Activated naive CD4-positive, alpha-beta T cell treated with anti-CD3 and anti-CD28 coated beads, Interleukin-2, amount 50 U/mL, for 72 hours (primary cell): ENCODE results near the gene RASA2. TPM values are rescaled to one million over a fixed set of nuclear protein-coding genes. Genes with fewer than 3 reads are reported as not detected.
A peak's percentile ranks its signal among the peaks of the same experiment; 100 is the strongest.
"Not testable (repeated sequence)": the region's sequence is repeated elsewhere in the genome, so short reads cannot be mapped to it uniquely, and the experiment has no call there.

Experiments
- ATAC-seq, 2 donors: fragments of 150-1000 bp; cut with Tn5 transposase; 2 replicates each; pipeline ENCODE4 v1.10.0; 2021; ENCODE audit warnings: mild to moderate bottlenecking in 2 of 2, moderate library complexity in 2 of 2
- DNase-seq, 2 donors: peaks; one replicate each; pipeline ENCODE4 v3.0.0; 2021 to 2022; ENCODE audit warnings: low spot score in 2 of 2
- H3K27ac Mint-ChIP-seq, 2 donors: one replicate each; pipeline ENCODE4 v1.8.0; 2022; ENCODE audit warnings: mild to moderate bottlenecking in 2 of 2, mixed read lengths in 2 of 2
- H3K36me3 Mint-ChIP-seq, 2 donors: one replicate each; pipeline ENCODE4 v1.8.0; 2022; ENCODE audit warnings: mixed read lengths in 2 of 2
- H3K9me3 Mint-ChIP-seq, 2 donors: one replicate each; pipeline ENCODE4 v1.8.0; 2022; ENCODE audit warnings: mixed read lengths in 2 of 2
- total RNA-seq, 2 donors: library from RNA; stranded (reverse); gene quantifications; one replicate each; pipeline ENCODE4 v1.2.3, GENCODE V29; 2022

RASA2 gene
- total RNA-seq, 2 donors from 2014 or later, result 27.1 to 31.1 TPM

DNA sequence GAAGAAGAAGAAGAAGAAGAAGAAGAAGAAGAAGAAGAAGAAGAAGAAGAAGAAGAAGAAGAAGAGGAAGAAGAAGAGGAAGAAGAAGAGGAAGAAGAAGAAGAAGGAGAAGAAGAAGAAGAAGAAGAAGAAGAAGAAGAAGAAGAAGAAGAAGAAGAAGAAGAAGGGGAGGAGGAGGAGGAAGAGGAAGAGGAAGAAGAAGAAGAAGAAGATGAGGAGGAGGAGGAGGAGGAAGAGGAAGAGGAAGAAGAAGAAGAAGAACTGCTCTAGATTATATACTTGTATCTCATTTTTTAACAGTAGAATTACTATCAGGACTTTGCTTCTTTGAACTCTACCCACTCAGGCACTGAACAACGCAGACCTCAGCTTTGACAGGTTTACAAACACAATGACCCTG is 8.0 kb upstream of the RASA2 start:
- H3K36me3 Mint-ChIP-seq, H3K27ac Mint-ChIP-seq, DNase-seq, H3K9me3 Mint-ChIP-seq, ATAC-seq: not testable (repeated sequence)

DNA sequence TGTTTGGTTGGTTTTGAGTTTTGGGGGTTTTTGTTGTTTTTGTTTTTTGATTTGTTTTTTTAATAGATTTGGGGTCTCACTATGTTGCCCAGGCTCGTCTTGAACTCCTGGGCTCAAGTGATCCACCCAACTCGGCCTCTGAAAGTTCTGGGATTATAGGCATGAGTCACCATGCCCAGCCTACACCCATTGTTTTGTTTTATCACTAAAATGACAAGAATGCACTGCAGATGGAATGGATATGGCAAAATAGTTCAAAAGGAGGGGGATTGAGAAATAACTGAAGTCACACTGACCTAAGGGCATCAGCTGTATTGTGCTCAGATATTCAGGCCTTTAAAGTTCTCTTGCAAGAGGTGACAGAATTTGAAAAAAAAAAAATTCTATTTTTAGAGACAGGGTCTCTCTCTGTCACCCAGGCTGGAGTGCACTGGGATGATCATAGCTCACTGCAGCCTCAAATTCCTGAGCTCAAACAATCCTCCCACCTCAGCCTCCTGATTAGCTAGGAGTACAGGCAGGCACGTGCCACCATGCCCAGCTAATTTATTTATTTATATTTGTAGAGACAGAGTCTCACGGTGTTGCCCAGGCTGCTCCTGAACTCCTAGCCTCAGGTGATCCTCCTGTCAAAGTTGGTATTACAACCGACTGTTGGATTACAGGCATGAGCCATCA is 4.4 kb upstream of the RASA2 start:
- peaks cover 0 to 6% of the 10 kb centered on the region in 2 donors for H3K9me3 Mint-ChIP-seq
- no peak overlapping the region for H3K27ac Mint-ChIP-seq

DNA sequence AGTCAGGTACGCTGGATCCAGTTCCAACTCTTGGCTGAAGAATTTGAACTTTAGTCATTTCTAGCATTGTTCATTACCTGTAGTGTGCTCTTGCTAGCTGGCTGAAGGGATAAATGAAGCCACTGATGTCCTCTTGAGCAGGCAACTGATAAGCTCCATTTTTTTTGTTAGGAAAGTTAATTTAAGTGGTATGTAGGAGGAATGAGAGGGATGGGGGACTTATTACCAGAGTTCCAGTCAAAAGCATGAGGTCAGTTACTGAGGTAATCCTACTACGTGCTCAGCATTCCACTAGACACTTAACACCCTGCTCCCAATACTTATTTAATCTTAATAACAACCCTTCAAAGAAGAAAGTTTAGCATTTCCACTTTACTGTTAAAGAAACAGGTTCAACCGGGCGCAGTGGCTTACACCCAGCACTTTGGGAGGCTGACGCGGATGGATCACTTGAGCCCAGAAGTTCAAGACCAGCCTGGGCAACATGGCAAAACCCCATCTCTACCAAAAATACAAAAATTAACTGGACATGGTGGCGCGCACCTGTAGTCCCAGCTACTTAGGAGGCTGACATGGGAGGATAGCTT is 2.0 kb upstream of the RASA2 start:
- DNase-seq (no peak), ATAC-seq (no peak)
- Mint-ChIP-seq H3K9me3 (peaks cover 0 to 6% of the 10 kb centered on the region in 2 donors), H3K27ac (peak overlapping the region in 1 of 2 donors; percentile 97), H3K36me3 (peaks cover 8 to 12% of the 10 kb centered on the region in 2 donors)

More for the DNA sequence above, 4.4 kb upstream of the RASA2 start:
- DNase-seq (no peak), ATAC-seq (no peak)
- peaks cover 0 to 5% of the 10 kb centered on the region in 2 donors for H3K36me3 Mint-ChIP-seq

DNA sequence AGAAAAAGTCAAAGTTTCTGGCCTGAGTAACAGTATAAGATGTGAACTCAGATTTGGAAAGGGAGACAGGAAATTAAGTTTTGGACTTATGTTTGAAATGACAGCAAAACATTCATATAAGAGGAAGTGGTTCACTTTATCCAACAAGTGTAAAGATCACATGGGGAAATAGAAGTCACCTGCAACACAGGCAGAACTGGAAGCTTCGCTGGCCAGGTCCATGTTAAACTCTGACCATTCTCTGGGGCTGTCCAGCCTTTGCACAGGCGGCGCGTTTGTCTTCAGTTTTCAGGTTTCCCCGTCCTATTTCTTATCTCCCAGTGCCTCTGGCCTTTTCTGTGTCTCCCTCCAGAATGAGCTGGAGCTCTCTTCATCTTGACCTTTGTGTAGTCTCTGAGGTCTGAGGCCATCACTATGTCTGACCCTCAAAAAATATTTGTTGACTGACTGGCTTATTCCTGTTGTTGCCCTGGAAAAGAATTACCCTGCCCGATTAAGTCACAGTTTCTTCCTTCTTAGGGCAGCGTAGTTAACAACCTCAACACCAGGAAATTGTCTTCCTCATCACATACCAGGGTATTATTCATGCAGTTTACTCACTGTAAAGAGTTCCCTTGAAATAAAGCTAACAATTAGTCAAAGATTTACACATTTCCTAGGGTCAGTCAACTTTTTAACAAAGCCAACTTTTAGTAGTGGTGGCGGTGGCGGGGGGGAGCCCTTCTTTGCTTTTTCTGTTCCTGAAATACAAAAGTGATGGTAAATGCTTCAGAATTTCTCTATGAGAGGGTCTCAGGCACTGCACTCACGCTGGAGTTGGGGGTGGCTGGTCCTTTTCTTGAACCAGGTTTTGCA is 959 bp upstream of the RASA2 start:
- H3K36me3 Mint-ChIP-seq, result peaks cover 8 to 12% of the 10 kb centered on the region in 2 donors
- ATAC-seq (peak in 1 of 2 donors; percentile 21), DNase-seq (no peak)
- peak overlapping the region; percentile 81 to 97 for H3K27ac Mint-ChIP-seq
- H3K9me3 Mint-ChIP-seq, result peaks cover 0 to 6% of the 10 kb centered on the region in 2 donors

DNA sequence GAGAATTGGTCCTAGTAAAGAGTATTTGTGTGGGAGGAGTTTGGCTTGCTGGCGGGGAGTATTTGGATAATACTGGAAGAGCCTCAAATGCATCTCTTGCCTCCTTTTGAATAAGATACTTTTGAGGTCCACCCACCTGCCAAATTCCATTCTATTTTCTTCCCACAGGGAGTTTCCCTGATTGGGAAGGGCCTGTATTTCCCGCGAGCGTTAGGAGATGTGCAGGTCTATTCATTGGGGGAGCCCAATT is 406 bp upstream of the RASA2 start:
- Mint-ChIP-seq H3K36me3 (peaks cover 8 to 12% of the 10 kb centered on the region in 2 donors), H3K9me3 (peaks cover 0 to 6% of the 10 kb centered on the region in 2 donors), H3K27ac (peak overlapping the region; percentile 81 to 97)
- ATAC-seq (no peak), DNase-seq (no peak)

DNA sequence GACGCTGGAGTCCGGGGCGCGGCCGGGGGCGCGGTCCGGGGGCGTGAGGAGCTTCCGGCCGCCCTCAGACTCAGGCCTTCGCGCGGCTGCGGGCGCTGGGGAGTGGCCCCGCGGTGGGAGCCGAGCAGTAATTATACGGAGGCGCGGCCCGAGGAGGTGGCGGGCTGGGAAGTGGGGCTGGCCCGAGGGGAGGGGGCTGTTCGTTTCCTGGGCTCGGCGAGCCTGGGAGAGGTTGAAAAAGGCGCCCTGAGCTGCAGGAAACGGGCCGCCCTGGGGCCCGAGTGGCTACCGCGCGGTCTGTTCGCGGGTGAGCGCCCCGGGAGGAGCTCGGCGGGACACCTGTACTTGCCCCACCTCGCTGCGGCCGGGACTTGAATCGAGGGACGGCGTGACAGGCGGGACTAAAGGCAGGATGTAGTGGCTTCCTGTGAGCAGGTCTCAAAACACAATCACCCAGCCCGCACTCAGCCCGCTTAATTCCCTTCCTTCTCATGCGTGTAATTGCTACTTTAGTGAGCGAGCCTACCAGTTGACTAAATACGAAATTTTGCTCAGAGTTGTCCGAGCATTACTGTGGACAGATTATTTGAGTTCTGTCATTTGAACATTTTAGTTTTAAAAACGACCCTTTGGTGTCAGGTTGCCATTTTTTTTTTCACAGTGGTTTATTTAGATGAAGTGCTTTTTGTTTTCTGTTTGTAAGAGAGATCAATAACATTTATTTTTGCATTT is 860 bp downstream of the RASA2 start:
- DNase-seq (peak; percentile 81 to 93), ATAC-seq (peak; percentile 72 to 80)
- peaks cover 0 to 6% of the 10 kb centered on the region in 2 donors for H3K9me3 Mint-ChIP-seq
- H3K36me3 Mint-ChIP-seq, result peaks cover 8 to 12% of the 10 kb centered on the region in 2 donors
- peak overlapping the region; percentile 97 to 98 for H3K27ac Mint-ChIP-seq

DNA sequence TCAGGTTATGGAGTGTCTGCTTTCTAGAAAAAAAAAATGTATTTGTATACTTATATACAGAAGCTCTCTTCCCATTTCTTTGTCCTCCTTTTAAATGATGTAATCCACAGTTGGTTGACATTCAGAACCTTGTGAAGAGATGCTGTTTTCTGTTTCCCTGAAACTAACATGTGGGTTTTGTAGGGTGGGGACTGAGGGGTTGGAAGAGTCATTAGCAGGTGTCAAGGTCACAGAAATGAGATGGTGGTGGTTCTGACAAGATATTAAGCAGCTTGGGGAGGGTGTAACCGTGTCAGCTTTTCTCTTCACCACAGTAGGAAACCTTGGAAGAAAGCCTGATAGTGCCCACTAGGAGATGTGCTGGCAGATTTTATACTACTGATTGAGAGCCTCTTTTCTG is 2.4 kb downstream of the RASA2 start:
- peaks cover 0 to 5% of the 10 kb centered on the region in 2 donors for H3K9me3 Mint-ChIP-seq
- H3K36me3 Mint-ChIP-seq, result peaks cover 6 to 8% of the 10 kb centered on the region in 2 donors
- peak overlapping the region; percentile 31 to 97 for H3K27ac Mint-ChIP-seq
- peak in 1 of 2 donors; percentile 25 for DNase-seq
- ATAC-seq, result peak; percentile 4 to 26

DNA sequence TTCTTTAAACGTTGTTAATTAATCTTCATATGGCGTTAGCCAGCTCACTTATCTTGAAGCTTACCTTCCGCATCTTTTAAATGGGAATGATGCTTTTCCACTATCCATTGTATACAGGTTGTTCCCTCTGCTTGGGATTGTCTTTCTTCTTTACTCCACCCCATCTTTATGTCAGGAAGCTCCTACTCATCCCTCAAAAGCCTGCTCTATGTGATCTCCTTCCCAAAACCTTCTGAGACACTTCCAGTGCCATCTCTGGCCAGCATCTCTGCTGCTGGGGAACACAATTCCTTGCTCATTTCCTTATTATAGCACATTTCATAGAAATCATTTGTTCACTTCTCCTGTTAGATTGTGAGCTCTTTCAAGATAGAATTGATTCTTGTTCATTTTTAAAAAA is 4.3 kb downstream of the RASA2 start:
- ATAC-seq (no peak), DNase-seq (no peak)
- Mint-ChIP-seq H3K9me3 (peaks cover 0 to 5% of the 10 kb centered on the region in 2 donors), H3K36me3 (peaks cover 12 to 22% of the 10 kb centered on the region in 2 donors), H3K27ac (peak overlapping the region in 1 of 2 donors; percentile 97)

DNA sequence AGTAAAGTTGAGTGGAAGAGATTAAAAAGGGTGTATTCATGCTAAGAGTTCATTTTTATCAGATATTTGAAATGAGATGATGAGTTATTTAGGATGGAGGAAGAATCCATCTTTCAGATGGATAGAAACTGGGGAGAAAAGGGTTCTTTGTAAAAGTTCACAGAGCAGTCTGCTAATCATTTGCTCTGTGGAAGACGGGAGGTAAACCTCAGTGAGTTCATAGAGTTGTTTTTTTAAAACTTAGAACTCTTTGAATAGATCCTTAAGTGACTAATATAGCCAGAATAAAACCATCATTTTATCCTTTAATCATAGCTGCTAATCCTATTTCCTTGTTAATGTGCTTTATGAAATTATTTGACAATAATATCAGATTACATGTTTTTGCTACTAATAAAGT is 5.1 kb downstream of the RASA2 start:
- no peak for DNase-seq
- no peak for ATAC-seq
- no peak overlapping the region for H3K27ac Mint-ChIP-seq
- peaks cover 12 to 29% of the 10 kb centered on the region in 2 donors for H3K36me3 Mint-ChIP-seq
- H3K9me3 Mint-ChIP-seq, result peaks cover 0 to 5% of the 10 kb centered on the region in 2 donors

DNA sequence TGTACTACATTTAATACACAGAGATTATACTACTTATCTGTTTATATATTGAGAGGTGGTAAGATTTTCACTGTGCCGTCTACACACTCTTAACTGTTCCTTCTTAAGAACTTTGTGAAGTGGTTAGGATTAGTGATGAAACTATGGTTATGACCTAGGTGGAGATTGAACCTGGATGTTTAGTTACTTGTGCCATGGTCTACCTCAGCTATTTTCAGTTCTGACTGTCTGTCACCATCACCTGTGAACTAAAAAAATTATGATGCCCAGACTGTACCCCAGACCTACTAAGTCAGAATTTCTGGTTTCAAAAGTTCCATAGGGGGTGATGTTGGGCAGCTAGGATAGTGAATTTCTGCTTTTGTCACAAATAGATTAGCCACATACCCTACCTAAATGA is 6.4 kb downstream of the RASA2 start:
- DNase-seq, result no peak
- Mint-ChIP-seq H3K27ac (no peak overlapping the region), H3K36me3 (peaks cover 7 to 23% of the 10 kb centered on the region in 2 donors), H3K9me3 (peaks cover 0 to 5% of the 10 kb centered on the region in 2 donors)
- ATAC-seq, result peak; percentile 79 to 82

DNA sequence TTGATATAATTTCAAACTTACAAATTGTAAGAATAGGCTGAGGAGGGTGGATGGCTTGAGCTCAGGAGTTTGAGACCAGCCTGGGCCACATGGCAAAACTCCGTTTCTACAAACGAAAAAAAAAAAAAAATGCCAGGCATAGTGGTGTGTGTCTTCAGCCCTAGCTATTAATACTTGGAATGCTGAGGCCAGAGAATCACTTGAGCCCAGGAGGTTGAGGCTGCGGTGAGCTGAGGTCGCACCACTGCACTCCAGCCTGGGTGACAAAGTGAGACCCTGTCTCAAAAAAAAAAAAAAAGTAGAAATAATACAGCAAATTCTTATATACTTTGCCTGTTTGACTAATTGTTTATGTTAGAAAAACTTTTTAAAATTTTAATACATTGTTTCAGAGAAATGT is 10.8 kb downstream of the RASA2 start:
- peaks cover 4 to 28% of the 10 kb centered on the region in 2 donors for H3K36me3 Mint-ChIP-seq
- not testable (repeated sequence) for H3K9me3 Mint-ChIP-seq, ATAC-seq, DNase-seq
- H3K27ac Mint-ChIP-seq, result peak overlapping the region in 1 of 2 donors; percentile 46

DNA sequence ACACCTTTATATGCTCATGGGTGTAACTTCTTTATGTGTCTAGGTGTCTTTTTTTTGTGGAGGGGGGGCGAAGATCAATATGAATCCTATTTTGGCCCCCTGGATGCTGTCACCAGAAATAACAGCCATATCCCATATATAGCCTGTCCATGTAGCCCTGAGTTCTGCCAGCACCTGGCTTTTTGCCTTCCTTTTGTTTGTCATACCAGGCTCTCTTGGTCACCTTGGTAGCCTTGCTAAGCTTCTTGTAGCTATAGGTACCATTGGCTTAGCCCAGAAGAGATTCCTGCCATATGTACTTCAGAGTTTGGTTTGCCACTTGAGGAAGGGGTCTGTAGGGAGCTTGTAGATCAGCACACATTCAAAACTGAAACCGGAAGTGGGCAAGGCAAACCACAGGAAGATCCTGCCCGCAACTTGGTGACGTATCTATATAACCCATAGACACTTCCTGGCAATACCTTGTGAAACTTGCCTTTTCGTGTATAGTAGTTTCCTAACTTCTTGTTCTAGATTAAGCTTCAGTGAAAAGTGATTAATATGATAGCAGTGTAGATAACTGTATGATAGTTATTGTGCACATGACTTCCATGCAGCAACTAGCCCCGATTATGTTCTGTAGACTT is 11.9 kb downstream of the RASA2 start:
- ATAC-seq (peak; percentile 82 to 86), DNase-seq (peak; percentile 76 to 86)
- peaks cover 0 to 5% of the 10 kb centered on the region in 2 donors for H3K9me3 Mint-ChIP-seq
- peaks cover 4 to 28% of the 10 kb centered on the region in 2 donors for H3K36me3 Mint-ChIP-seq
- H3K27ac Mint-ChIP-seq, result peak overlapping the region; percentile 98 to 99

DNA sequence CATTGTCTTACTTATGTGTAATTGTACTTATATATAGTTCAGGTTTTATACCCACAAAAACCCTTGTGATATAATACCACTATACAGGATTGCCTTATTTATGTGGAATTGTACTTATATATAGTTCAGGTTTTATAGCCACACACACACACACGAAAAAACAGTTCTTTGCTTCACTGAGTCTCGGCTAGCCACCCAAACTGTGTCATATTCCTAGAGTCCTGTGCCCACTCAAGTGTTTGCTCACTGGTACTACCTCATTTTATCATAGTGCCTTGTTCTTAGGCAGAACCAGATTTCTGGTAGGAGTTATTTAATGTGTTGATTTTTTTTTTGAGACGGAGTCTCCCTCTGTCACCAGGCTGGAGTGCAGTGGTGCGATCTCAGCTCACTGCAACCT is 12.5 kb downstream of the RASA2 start:
- Mint-ChIP-seq H3K9me3 (peaks cover 0 to 5% of the 10 kb centered on the region in 2 donors), H3K36me3 (peaks cover 4 to 28% of the 10 kb centered on the region in 2 donors), H3K27ac (peak overlapping the region; percentile 98 to 99)
- DNase-seq (no peak), ATAC-seq (peak; percentile 34 to 36)

DNA sequence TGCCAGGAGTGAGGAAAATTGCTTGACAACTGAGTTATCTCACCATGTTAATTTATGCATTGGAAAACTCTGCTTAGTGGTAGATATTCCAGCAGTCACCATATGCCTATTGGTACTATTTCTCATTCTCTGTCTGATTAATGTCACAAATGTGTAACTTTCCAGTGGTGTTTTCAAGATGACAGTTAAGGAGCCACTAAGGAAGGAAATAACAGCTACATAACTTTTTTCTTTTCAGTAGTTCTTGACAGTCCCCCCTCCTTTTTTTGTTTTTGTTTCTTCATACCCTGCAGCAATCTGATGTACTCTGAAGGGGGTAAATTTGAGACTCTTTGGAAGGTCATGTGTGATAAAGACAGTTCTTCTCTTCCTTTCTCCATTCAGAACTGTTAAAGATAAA is 13.1 kb downstream of the RASA2 start:
- peaks cover 0 to 5% of the 10 kb centered on the region in 2 donors for H3K9me3 Mint-ChIP-seq

DNA sequence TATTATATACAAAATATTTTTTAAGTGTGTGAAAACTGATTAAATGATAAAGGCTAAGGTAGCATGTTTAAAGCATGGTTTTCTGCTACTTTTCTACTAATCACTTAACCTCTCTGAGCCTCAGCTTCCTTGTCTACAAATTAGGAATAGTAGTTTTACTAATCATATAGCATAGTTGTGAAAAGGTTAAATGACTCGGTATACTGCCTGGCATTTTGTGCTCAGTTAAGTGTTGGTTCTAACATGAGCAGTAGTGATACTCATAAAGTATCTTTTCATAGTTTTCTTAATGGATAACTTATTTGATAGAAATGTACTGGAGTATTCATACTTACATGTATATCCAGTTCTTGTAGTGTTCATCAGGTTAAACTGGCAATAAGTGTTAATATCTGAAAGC is 13.6 kb downstream of the RASA2 start:
- peaks cover 0 to 5% of the 10 kb centered on the region in 2 donors for H3K9me3 Mint-ChIP-seq
- peak overlapping the region; percentile 98 to 99 for H3K27ac Mint-ChIP-seq
- no peak for DNase-seq
- peak; percentile 17 to 24 for ATAC-seq
- H3K36me3 Mint-ChIP-seq, result peaks cover 4 to 19% of the 10 kb centered on the region in 2 donors

More for the DNA sequence above, 13.1 kb downstream of the RASA2 start:
- Mint-ChIP-seq H3K36me3 (peaks cover 4 to 23% of the 10 kb centered on the region in 2 donors), H3K27ac (peak overlapping the region; percentile 98 to 99)
- DNase-seq (no peak), ATAC-seq (peak; percentile 50 to 67)

DNA sequence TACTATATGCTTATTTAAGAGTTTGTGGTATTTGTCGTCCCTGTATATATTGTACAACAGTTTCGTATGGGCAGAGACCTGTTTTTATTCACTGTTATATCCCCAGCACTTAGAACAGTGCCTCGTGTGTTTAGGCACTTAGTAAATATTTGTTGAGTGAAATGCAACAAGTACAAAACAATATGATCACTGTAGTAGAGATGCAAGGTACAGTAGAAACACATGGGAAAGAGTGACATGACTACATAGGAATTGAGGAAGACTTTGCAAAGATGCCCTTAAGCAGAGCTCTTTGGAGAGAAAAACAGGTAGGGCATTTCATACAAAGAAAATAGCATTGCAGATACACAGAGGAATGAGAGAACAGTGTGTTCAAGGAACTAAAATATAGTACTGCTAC is 18.3 kb downstream of the RASA2 start:
- DNase-seq, result no peak
- peaks cover 0 to under 1% of the 10 kb centered on the region in 2 donors for H3K9me3 Mint-ChIP-seq
- no peak for ATAC-seq
- no peak overlapping the region for H3K27ac Mint-ChIP-seq
- peaks cover 0 to 22% of the 10 kb centered on the region in 2 donors for H3K36me3 Mint-ChIP-seq
